Activated T-helper 9 cell treated with anti-CD3 and anti-CD28 coated beads, Interleukin-2, amount 50 U/mL, for 16 hours (primary cell): ENCODE data around the gene PAPPA.

Experiments used
- DNase-seq: peaks from one replicate; pipeline ENCODE4 v3.0.0-alpha.2; 2020; ENCODE audit warnings: low read depth

The PAPPA gene

GRCh38 chr9:116382053-116382452, 228.5 kb downstream of the PAPPA start:
- no peak for DNase-seq

DNA sequence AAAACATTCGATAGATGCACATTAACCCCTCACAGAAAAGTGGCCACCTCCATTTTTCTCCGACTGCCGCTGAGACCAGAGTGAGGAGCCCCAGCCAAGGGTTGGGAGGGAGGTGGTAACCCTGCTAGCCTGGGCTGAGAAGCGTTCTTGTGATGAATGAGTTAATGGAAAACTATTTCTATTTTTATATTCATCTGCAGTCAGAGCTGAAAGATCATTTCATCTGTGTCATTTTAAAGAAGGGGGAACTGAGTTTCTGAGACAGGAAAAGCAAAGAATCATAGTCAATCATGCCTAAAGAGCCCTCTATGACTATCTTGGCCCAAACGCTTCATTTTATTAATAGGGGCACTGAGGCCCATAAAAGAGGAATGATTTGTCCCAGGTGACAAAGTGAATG, 229.5 kb downstream of the PAPPA start:
- no peak for DNase-seq

DNA sequence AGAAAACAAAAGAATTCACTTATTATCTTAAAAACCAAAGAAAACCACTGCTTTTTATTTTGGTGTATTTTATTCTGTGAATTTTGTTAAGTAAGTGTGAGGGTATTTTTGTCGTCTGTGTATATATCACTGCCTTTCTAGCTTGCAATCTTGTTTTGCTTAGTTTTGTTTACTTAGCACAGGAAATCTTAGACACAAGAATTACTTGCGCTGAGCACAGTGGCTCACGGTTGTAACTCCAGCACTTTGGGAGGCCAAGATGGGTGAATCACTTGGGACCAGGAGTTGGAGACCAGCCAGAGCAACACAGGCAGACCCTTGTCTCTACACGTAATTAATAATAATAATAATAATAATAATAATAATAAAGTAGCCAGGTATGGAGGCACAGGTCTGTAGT, 230.3 kb downstream of the PAPPA start:
- no peak for DNase-seq

- no peak for DNase-seq
Measured at GRCh38 chr9:116387934-116388698, 234.5 kb downstream of the PAPPA start.

DNA sequence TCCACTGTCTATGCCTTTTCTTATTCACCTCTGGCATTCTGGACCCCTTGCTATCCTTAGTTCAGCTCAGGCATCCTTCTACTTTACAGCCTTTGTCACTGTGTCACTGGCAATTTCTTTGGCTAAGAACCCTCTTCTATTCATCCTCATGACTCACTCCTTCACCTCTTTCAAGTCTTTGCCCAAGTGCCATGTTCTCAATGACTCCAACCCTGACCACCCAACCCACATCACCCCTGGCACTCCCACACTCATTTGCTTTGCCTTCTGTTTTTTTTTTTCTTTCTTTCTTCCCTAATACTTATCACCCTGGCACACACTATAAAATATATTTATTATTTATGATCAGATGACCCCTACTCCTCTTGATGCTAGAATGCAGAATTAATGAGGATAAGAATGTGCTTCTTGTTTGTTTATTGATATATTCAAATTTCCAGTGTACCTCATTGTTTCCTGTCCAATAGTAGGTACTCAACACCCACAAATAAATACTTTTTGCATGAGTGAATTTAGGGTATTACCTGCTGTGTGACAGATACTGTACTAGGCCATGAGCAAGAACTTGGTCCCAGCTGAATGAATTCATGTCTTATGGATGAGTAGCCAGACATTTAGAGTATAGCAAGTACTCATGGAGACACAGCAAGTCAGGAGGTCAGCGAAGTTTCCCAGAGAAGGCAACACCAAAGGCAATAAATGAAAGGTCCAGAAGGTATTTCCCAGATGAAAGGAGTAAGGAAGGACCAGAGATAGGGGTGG, 236.1 kb downstream of the PAPPA start:
- DNase-seq, result no peak

DNA sequence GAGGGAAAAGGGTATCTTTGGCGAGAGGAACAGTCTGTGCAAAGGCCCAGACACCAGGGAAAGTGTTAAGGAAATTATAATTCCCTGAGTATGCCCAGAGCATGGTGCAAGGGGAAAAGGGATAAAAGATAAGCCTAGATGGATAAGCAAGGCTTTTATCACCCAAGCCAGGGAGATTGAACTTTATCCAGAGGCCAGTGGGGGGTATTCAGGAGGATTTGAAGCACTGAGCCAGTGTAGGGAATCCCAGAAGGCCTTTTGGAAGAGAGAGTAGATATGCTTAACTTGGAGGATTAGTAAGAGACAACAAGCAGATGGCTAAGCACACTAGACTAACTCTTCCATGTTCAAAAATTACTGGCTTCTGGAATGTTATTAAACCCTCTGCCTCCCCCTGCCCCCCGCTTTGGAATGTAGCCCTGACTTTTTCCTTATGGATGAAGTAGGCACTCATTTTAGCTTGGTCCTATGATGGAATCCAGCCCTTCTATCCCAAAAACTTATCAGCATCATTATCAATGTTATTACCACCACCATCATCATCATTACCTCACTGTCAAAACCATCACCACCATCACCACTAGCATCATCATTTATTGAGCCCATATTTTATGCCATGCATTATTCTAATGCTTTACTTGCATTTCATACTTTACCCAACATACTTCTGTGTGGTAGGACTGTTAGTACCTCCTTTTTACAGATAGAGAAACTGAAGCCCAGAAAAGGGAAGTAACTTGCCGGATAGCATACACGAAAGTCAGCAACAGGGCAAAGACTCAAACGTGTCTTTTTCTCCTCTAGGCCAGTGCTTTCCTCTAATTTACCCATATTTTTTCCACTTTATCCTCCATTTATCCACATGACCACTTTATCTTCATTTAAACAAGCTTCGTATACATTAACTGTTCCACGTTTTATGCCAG, 237.0 kb downstream of the PAPPA start:
- DNase-seq, result no peak

GRCh38 chr9:116391306-116391900, 237.8 kb downstream of the PAPPA start:
- DNase-seq, result no peak

DNA sequence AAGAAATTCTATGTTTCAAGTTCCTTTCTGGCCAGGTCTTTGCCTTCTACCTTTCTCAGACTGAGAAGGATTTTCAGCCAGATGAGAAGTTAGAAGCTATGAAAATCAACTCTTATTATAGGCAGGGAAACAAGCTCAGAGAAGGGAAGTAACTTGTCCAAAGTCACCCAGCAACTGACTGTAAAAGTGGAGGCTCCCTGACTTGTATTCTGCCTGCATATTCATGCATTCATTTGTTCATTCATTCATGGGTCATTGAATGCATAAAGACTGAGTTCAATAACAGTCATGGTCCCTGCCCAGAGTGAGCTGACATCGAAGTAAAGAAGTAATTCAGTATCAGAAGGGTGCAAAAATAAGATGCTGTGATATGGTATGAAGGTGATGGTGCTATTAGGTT, 239.6 kb downstream of the PAPPA start:
- DNase-seq, result no peak

DNA sequence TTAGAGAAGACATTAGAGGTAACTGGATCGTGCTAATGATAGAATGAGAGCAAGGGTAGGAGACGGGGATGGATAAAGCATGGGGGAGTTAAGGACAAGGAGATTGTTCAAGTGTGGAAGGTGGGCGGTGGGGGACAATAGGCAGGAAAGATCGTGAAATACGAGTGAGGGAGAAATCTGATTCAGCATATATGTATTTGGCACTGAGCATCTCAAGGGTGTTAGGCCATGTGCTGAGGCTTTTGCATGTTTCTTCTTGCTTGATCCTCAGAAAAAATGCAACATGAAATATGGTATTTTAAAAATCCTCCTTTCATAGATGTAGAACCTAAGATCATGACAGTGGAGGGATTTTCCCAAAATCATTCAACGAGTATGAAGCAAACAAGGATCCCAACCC, 240.5 kb downstream of the PAPPA start:
- DNase-seq, result no peak

- DNase-seq, result no peak
Measured at GRCh38 chr9:116394894-116395698, 241.5 kb downstream of the PAPPA start.

DNA sequence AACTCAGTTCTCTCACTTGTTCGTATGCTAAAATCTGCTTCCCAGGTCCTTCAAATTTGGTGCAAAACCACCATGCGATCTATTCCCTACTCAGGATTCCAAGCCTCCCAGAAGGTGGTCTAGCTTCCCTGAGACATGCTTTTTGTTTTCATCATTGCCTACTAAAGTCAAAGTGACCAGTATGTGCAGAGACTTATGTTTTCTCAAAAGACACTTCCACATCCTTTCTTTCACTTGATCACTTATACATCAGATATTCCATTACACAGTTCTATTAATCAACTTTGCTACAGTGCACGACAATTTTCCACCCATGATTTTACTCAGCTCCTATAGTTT, 242.1 kb downstream of the PAPPA start:
- DNase-seq, result no peak

GRCh38 chr9:116403171-116403570, 249.6 kb downstream of the PAPPA start:
- DNase-seq, result no peak

DNA sequence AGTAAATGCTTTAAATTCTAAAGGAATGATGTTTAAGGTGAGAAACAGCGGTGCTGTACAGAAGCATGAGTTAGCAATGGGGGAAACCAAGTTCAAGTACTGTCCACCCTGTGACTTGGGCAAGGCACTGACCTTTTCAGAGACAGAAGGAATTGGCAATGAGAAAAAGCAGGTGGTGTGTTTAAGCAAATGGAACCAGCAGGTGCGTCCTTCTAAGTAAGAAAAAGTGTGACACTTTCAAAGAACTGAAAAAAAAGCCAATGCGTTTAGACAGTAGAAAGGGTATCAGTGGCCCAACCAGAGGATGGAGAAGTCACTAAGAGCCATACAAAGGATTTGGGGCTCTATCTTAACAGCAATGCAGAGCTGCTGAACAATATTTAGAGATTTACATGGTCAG, 250.6 kb downstream of the PAPPA start:
- no peak for DNase-seq

DNA sequence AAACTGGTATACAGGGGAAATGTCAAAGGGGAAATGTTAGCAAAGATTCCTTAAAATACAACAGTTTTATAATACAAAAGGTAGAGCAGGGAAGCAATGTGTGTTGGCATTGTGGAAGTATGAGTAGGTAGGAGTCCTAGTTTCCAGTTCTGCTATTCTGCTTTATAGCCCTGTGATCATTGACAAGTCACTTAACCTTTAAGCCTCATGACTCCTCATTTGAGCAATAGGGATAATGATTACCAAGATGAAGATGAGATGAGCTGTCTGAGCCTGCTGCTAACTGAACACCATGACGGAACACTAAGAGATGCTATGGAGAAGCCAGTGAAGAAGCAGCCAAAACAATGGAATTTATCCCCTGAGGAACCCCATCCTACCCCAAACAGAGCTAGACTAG, 251.7 kb downstream of the PAPPA start:
- DNase-seq, result no peak

DNA sequence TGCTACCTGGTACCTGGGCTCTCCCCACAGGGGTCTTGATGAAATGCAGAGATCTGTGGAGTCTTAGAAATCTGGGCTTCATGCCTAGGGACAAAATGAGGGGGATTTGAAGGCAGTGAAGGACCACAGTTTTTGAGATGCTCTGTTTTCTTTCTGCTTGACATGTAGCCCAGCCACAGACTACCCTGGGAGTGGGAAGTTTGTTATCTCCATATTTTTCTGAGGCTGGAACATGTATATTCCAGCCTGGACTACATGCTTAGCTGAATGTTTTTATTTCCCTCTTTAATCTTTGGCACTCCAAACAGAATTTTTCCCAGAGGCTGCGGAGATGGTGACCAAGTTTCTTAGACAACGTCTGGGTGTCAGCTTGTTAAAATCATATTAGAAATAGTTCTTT, 252.9 kb downstream of the PAPPA start:
- DNase-seq, result no peak

DNA sequence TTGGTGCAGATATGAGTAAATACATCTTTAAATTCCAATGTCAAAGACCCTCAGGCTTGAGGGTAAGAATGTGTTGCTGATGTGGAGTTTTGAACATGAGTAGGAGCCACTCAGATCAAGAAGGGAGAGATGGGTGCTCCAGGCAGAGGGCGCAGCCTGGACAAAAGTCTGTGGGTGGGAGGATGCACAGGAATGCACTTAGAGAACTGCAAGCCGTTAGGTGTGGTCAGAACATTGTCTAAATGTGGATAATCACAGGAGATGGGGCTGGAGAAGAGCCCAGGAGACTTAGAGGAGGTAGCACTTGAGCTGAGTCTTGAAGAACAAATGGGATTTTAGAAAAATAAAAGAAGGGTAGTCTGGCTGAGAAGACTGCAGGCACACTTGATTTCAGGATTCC, 255.5 kb downstream of the PAPPA start:
- DNase-seq, result no peak

DNA sequence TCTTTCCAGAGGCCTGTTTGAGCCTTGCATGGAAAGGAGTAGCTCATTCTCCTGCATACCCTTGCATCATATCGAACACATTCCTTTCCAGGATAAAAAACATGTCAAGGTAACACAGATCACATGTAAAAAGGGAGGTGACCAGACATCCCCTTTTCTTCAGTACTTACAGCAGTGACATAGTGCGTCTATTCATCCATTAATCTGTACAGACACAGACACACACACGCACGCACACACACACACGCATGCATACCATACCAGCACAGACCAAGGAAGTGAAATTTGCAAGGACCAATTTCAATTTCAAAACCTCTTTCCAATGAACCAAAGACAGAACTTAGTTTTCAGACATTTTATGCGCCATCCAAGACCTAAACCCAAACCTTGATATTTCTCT, 256.0 kb downstream of the PAPPA start:
- DNase-seq, result no peak

DNA sequence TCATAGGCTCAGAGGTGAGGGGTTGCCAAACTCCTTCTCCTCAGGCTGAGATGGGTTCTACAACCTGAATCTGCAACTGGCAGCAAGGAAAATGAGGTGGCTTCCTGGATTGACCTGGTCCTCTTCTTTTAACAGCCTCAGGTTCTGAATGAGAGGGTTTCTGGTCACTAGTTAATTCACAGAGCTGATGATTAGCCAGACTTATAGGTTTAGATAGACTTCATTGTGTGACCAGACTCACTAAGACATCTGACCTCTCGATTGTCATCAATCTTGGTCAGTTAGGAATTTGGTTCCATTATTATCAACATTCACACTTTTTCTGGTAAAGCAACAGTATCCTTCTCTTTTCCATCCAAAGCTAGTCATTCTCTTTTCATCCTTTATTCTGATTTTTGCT, 257.9 kb downstream of the PAPPA start:
- no peak for DNase-seq

DNA sequence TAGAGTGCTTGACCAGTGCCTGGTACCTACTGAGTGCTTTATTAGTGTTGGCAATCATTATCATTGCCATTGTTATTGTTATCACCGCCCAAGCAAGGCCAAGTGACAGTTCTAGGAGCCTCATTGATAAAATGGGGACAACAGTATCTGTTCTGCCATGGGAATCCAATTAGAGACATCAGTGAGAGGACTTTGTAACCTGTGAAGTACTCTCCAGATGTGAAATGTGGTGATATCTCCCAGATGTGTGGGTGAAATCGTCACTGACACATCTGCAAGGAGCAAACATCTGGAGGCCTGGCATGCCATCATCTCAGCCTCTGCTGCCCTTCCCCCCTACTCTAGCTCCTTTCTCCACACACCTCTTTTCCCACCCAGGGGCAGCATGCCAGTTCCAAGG, 260.8 kb downstream of the PAPPA start:
- DNase-seq, result no peak

- no peak for DNase-seq
Measured at GRCh38 chr9:116416421-116416820, 262.8 kb downstream of the PAPPA start.

DNA sequence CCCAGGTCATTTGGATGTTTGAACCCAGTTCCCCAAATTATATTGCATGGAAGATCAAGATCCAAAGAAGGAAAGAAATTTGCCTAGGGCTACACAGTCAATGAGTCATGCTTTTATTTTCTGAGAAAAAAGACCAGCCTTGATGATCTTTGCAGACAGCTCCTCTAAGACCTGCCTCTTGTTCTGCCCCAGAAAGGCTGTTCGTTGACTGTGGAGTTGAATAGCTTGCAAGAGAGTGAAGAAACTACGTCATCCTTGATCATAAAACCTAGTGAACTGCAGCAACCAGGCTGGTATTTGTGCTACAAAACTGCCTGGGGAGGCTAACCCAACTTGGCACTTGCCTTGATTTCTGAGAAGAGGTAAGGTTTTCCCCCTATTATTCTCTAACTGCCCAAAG, 263.9 kb downstream of the PAPPA start:
- no peak for DNase-seq

DNA sequence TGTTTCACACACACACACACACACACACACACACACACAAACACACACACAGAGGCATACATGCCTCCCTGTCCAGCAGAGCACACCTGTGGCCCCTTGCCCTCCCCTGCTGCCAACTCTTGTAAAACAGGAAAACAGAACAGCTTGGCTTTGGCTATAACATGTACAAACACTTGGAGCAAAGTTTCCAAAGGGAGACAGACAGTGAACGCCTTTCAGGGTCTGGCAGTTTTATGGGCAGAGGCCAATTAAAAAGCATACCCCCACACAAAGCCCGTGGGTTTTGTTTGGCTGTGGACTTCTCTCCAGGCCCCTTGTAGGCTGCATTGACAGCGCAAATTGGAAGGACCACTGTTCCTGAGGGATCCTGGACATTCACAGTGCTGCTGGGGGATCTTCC, 265.6 kb downstream of the PAPPA start:
- DNase-seq, result no peak
